Kidney epithelial cell (primary cell): Measurements from ENCODE around the gene IQCC. TPM values are rescaled to one million over a fixed set of nuclear protein-coding genes. Genes with fewer than 3 reads are reported as not detected.

Experiments
- DNase-seq: peaks from one replicate; pipeline ENCODE4 v3.0.0-alpha.2; 2010; ENCODE audit warnings: low read depth
- H3K27me3 ChIP-seq: 2 replicates; pipeline ENCODE4 v1.6.0; 2011; ENCODE audit warnings: low read length; ENCODE audit not compliant: control insufficient read depth, insufficient read depth
- H3K36me3 ChIP-seq: 2 replicates; pipeline ENCODE4 v1.5.1; 2011; ENCODE audit warnings: low read length; ENCODE audit not compliant: control insufficient read depth, insufficient read depth
- H3K4me3 ChIP-seq: 2 replicates; pipeline ENCODE4 v1.5.1; 2011; ENCODE audit warnings: low read depth, mild to moderate bottlenecking, control low read depth, low read length
- total RNA-seq: library from RNA; depleted of rRNA; stranded (reverse); fragments of >200 nt; gene quantifications from 2 replicates; pipeline ENCODE4 v1.2.3, GENCODE V29; 2015
- TF ChIP-seq, protein P1 (sequence below): IDR thresholded peaks from 2 replicates; pipeline ENCODE4 v1.5.1; 2011; ENCODE audit warnings: mild to moderate bottlenecking, moderate library complexity, low read length, control low read depth, inconsistent platforms; ENCODE audit not compliant: insufficient read depth, poor library complexity, severe bottlenecking

The IQCC gene
- total RNA-seq, 1 donor from 2014 or later, result 2.5 TPM

DNA sequence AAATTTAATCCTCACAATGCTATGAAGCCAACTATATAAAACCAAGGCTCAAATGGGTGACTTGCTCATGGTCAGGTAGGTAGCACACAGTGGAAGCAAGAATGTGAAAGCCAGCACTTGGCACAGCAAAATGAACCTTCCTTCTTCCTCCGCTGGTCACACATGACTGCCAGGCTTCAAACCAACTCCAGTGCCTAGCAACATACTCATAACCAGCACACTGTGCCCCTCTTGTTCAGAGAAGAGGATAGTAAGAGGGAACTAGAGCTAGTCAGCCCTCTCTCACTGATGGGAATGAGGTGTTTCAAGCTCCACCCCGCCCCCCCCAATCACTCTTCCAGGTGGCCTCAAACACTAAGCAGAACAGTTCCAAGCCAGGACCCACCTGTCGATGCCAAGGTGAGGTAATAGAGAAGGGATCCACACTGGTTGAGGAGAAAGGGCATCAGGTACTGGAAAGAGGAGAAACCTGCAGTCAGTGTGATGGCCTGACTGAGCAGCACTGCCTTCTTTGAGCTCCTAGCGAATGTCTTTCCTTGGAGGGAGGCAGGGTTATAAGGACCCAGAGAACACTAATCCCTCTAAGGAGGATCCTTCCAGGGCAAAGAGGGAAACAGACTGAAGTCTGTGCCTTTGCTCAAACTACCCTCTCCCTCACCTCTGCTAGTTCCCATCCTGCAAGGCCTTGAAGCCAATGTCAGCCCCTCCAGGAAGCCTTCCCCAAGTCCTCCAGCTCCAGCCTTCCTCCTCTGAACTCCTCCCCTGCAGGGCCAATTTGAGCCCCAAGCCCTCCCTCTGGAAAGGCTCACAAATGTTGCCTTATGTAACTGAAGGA, 15.5 kb downstream of the IQCC start:
- TF ChIP-seq, protein P1, sequence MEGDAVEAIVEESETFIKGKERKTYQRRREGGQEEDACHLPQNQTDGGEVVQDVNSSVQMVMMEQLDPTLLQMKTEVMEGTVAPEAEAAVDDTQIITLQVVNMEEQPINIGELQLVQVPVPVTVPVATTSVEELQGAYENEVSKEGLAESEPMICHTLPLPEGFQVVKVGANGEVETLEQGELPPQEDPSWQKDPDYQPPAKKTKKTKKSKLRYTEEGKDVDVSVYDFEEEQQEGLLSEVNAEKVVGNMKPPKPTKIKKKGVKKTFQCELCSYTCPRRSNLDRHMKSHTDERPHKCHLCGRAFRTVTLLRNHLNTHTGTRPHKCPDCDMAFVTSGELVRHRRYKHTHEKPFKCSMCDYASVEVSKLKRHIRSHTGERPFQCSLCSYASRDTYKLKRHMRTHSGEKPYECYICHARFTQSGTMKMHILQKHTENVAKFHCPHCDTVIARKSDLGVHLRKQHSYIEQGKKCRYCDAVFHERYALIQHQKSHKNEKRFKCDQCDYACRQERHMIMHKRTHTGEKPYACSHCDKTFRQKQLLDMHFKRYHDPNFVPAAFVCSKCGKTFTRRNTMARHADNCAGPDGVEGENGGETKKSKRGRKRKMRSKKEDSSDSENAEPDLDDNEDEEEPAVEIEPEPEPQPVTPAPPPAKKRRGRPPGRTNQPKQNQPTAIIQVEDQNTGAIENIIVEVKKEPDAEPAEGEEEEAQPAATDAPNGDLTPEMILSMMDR, result no peak
- H3K4me3 ChIP-seq, result peak overlapping the region; percentile 93
- no peak for DNase-seq
- H3K27me3 ChIP-seq, result no peaks in the 10 kb centered on the region
- H3K36me3 ChIP-seq, result peaks cover 1% of the 10 kb centered on the region

DNA sequence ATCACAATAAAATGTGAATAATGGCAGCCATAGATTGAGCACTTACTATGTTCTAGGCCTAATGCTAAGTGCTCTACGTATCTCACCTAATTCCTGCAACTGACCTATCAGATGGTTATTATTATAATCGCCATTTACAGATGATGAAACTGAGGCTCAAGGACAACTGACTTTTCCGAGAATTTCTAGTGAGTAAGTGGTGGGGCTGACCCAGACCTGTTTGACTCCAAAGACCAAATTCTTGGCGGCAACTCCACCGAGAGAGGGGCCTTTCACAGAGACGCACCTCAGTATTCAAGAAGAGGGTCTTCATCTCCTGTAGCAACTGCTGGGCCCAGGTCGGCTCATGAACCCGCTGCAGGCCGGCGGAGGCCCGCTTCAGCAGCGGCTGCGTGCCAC, 16.1 kb downstream of the IQCC start:
- DNase-seq, result no peak
- peaks cover 1% of the 10 kb centered on the region for H3K36me3 ChIP-seq
- H3K27me3 ChIP-seq, result no peaks in the 10 kb centered on the region
- peak overlapping the region; percentile 93 for H3K4me3 ChIP-seq
- TF ChIP-seq, protein P1, result no peak

DNA sequence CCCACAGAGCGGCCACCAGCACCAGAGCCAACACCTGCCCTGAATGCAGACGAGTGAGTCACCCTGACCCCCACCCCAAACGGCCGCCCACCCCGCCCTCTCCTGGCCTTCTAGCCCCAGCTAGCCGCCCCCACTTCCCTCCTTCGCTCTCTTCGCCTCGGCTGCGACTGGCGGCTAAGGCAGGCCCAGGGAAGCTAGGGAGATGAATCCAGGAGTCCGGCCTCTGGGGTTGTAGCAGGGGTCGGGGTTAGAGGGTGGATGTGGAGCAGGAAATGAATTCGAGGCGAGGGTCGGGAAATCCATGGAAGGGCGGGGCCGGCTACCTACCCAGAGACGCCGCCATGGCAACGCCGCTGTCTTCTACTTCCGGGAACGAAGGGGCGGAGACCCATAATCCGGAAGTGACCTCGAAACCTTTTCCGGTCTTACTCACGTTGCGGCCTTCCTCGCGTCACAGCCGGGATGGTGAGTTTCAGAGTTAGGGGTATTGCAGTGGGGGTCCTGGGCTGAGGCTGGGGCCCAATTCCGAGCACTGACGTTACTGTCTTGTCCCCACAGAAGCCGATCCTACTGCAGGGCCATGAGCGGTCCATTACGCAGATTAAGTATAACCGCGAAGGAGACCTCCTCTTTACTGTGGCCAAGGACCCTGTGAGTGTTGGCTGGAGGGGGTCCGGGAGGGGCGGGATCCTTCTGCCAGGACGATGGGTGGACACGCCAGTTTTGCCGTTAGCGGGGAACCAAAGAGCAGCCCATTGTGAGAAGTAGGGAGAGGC, 16.7 kb downstream of the IQCC start, which contains the start of the genes EIF3I and TMEM234:
Gene EIF3I, plus strand, starts transcription at position 428 of the 776 bp plus-strand sequence. Its CDS starts 35 bp downstream, at position 463.
Gene TMEM234, minus strand, starts transcription at position 374 of the 776 bp plus-strand sequence. Its CDS starts 31 bp downstream, at position 343.
- no peak for DNase-seq
- H3K27me3 ChIP-seq, result no peaks in the 10 kb centered on the region
- peak within 1 kb of the TSS; percentile 93 for H3K4me3 ChIP-seq
- H3K36me3 ChIP-seq, result peaks cover 1% of the 10 kb centered on the region
- TF ChIP-seq, protein P1, result no peak

DNA sequence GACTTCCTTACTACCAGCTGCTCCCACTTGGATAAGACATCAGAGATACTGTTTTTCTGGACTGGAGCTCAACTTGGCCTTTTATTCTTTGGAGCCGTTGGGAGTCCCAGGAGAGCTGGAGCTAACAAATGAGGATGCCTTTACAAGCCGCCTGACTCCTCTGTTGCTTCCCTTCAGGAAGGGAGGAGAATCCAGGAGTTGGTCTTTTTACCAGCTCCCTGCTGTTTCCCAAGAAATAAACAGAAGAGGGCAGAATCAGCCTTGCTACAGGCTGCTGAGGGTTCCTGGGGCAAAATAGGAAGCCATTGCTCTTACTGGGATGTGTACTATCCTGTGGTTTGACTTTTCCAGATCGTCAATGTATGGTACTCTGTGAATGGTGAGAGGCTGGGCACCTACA, 18.2 kb downstream of the IQCC start:
- Histone ChIP-seq H3K4me3 (no peak overlapping the region), H3K36me3 (peaks cover 3% of the 10 kb centered on the region), H3K27me3 (no peaks in the 10 kb centered on the region)
- no peak for DNase-seq
- TF ChIP-seq, protein P1, result no peak

DNA sequence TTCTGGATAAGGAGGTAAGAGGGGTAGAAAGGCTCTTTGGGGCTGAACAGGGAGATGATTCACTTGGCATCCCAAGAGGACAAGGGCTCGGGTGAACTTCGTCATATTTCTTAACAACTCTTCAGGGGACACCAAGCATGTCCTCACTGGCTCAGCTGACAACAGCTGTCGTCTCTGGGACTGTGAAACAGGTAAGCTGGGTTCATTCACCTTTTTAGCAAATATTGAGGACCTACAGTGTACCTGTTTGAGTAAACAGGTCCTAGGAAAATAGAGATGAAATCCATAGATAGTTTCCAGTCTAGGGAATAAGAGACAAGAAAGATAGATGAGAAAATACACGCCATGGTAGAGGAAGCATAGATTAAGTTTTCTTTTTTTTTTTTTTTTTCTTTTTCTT, 18.8 kb downstream of the IQCC start:
- Histone ChIP-seq H3K27me3 (no peaks in the 10 kb centered on the region), H3K4me3 (no peak overlapping the region), H3K36me3 (peaks cover 3% of the 10 kb centered on the region)
- TF ChIP-seq, protein P1, result no peak
- DNase-seq, result no peak
